HG02973 (cell line): Measurements from ENCODE around the gene CNOT2.
A peak's percentile ranks its signal among the peaks of the same experiment; 100 is the strongest.
"Not testable (repeated sequence)": the region's sequence is repeated elsewhere in the genome, so short reads cannot be mapped to it uniquely, and the experiment has no call there.

Experiments
- ATAC-seq: cut with Tn5 transposase; IDR thresholded peaks from one replicate; pipeline ENCODE4 v1.9.1; 2021; ENCODE audit warnings: moderate library complexity; ENCODE audit not compliant: unreplicated experiment

The CNOT2 gene

GRCh38 chr12:70304684-70305555 is 61.7 kb downstream of the CNOT2 start:
- not testable (repeated sequence) for ATAC-seq

DNA sequence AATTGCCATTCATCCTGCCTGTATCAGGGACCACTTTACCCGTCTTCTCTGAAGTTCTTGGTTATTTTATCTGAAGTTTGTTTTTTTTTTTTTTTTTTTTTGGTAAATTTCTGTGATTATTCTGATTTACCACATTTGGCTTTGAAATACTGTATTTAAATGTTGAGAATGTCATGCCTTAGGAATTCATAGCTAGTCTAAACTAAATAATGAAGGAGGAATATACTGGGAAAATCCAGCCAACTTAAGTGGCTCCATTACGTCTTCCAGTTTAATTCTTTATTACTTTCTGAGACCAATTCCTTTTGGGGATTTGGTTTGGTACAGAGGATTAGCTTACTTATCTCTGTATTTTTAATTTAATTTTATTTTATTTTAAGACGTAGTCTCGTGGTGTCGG is 62.6 kb downstream of the CNOT2 start:
- ATAC-seq, result no peak

DNA sequence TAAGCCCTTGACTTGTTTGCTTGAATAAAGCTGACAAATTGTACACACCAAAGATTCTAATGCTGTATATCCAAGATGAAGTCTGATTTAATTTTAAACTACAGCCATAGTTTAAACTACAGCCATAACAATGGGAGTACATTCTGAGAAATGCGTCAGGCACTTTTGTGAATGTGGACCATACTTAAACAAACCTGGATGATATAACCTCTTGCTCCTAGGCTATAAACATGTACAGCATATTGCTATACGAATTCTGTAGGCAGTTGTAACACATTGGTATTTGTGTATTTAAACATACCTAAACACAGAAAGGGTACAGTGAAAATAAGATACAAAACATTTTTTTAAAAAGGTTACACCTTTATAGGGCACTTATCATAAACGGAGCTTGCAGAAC is 63.4 kb downstream of the CNOT2 start:
- ATAC-seq, result no peak

GRCh38 chr12:70307868-70308267 is 64.6 kb downstream of the CNOT2 start:
- ATAC-seq, result no peak

- ATAC-seq, result no peak
Measured at GRCh38 chr12:70309348-70309747, 66.1 kb downstream of the CNOT2 start.

- ATAC-seq, result no peak
Measured at GRCh38 chr12:70314145-70314544, 70.9 kb downstream of the CNOT2 start.

DNA sequence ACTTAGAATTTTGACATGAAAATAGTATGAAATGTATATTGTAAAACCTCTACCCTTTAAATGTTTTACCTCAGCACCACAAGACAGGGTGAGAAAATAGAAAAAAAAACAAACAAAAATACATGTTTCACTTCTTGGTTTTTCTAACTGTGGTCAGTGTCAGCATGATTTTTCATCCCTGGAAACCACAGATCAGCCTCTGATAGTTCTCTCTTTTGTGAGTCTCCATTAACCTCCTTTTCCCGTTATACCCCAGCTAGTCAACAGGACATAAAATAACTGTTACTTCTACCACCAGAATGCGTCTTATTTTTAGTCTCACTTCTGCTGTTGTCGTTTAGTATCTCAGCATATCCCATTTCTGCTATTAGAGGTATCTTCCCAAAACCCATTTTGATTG is 74.5 kb downstream of the CNOT2 start:
- peak; percentile 84 for ATAC-seq

- no peak for ATAC-seq
Measured at GRCh38 chr12:70319605-70320004, 76.4 kb downstream of the CNOT2 start.

DNA sequence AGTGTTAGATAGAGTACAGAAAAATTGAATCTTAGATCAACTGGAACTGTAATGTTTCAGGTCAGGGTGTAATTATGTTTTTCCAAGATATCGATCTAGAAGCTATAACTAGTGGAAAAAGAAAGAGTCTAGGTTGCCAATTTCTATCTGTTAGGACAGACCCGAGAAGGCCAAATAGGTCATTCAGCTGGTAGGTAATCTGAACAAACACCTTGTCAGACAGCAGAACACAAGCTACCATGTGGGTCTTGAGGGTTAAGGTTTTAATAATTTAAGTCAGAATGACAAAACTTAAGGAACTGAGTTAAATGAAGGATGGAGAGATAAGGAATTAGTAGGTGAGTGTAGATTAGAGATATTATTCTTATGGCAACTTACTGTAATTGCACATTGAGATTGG is 78.0 kb downstream of the CNOT2 start:
- ATAC-seq, result no peak

- ATAC-seq, result no peak
Measured at GRCh38 chr12:70327541-70327940, 84.3 kb downstream of the CNOT2 start.

DNA sequence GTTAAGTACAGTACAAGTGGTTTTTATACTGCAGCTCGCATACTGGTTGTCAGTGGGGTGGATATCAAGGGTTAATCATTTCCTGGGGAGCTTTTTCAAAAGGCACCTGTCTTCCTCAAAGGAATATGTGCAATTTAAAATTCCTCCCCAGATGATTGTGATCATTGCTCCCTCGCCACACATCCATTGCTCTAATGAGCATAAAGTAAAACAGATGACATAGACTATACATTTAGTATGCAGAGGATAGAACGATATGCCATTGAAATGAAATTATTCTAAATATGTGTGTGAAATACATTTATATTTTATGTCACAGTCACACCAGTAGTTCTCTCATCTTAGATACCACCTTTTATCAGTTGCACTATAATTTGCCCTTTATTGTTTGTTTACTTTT is 86.5 kb downstream of the CNOT2 start:
- no peak for ATAC-seq

DNA sequence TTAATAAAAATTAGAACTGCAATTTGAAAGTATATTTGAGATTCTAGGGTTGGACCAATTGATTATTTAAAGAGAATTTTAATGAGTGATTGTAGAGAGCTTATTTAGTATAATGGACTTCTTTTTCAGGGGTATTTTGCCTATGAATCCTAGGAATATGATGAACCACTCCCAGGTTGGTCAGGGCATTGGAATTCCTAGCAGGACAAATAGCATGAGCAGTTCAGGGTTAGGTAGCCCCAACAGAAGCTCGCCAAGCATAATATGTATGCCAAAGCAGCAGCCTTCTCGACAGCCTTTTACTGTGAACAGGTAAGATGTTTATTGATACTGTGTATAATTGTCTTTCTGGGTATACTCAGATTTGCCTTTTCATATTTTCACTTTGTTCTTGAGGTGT is 86.9 kb downstream of the CNOT2 start:
- no peak for ATAC-seq

GRCh38 chr12:70332236-70332635 is 89.0 kb downstream of the CNOT2 start:
- no peak for ATAC-seq

- no peak for ATAC-seq
Measured at GRCh38 chr12:70334742-70335141, 91.5 kb downstream of the CNOT2 start.

DNA sequence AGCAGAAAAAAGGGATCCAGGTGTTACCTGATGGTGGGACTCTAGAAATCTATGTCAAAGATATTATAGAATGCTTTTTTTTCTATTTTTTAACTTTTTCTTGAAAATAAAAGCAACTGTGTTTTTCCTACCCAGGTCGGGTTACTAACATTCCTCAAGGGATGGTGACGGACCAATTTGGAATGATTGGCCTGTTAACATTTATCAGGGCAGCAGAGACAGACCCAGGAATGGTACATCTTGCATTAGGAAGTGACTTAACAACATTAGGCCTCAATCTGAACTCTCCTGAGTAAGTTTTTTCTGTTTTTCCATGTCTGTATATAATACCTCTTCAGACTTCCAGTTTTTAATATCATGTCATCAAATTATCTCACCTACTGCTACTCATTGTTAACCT is 95.3 kb downstream of the CNOT2 start:
- ATAC-seq, result no peak

- no peak for ATAC-seq
Measured at GRCh38 chr12:70351076-70351475, 107.8 kb downstream of the CNOT2 start.

DNA sequence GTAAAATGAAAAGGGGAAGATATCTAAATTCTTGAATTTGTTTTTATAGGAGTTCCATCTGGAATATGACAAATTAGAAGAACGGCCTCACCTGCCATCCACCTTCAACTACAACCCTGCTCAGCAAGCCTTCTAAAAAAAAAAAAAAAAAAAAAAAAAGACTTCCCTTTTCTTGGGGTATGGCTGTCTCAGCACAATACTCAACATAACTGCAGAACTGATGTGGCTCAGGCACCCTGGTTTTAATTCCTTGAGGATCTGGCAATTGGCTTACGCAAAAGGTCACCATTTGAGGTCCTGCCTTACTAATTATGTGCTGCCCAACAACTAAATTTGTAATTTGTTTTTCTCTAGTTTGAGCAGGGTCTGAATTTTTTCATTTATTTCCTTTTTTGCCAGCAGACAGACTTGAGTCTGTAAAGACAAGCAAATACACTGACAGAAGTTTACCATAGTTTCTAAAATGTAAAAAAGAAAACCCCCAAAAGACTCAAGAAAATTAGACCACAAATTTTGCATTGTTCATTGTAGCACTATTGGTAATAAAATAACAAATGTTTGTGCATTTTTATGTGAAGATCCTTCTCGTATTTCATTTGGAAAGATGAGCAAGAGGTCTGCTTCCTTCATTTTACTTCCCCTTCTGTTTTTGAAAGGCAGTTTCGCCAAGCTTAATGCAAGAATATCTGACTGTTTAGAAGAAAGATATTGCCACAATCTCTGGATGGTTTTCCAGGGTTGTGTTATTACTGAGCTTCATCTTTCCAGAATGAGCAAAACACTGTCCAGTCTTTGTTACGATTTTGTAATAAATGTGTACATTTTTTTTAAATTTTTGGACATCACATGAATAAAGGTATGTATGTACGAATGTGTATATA is 110.8 kb downstream of the CNOT2 start:
- no peak for ATAC-seq

- ATAC-seq, result no peak
Measured at GRCh38 chr12:70354787-70355186, 111.6 kb downstream of the CNOT2 start.

- no peak for ATAC-seq
Measured at GRCh38 chr12:70355972-70356371, 112.7 kb downstream of the CNOT2 start.

DNA sequence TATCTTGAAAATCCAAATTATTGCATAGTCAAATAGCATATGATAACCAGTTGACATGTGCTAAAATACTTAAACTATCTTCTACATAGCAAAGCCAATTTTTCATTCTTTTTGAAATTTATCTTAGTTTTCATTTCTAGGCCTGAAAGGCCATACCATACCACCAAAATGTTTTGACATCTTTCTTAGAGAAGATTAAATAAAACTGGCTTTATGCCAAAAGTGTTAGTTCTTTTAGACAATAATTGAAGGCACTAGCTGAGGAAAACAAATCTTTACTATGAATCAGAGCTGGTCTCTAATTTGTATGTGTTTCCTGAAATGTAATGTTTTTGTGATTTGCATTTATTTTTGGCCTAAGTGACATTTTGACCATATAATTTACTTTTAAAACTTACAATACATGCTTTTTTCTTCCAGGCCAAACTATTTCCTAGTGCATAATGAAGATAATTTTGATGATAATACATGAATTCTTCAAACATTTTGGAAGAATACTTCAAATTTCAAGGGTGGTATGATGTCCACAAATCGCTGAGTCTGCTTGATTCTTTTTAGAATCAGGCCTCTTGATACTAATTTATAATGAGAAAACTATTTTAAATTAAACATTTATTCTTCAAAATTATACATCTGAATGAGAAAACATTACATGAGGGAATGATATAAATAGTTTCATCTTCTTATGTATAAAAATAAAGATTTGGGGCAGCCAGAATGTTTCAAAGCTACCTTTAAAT is 116.4 kb downstream of the CNOT2 start:
- ATAC-seq, result no peak

DNA sequence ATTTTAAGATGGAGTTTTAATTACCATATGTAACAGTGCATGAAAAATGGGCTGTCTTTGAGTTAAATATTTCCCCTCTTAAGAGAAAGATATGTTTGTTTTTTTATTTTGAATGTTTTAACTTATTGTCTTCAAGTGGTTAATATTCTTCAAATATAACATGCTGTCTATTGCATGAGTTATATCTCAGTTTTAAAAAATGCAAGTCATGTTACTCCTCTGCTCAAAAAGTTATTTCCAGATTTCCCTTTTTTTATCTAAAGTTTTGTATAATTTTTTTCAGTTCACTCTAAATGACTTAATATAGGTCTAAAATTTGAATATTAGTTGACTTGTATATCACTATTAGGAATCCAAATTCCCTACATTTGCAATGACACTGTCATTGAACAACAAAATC is 117.0 kb downstream of the CNOT2 start:
- no peak for ATAC-seq
